Epithelial cell of esophagus (primary cell): ENCODE measurements around the gene SCRN2.

Experiments
- DNase-seq: peaks from one replicate; pipeline ENCODE4 v3.0.0; 2010; ENCODE audit warnings: low read depth
- H3K4me3 ChIP-seq: 2 replicates; pipeline ENCODE4 v1.5.1; 2011; ENCODE audit warnings: mild to moderate bottlenecking, low read length, control low read depth
- CTCF ChIP-seq: IDR thresholded peaks from 2 replicates; pipeline ENCODE4 v1.5.1; 2011; ENCODE audit warnings: low read depth, mild to moderate bottlenecking, low read length, control low read depth, inconsistent platforms; ENCODE audit not compliant: insufficient read depth; ENCODE audit errors: missing control alignments

Gene SCRN2

GRCh38 chr17:47820033-47820789 lies 20.9 kb downstream of the SCRN2 start:
- H3K4me3 ChIP-seq, result no peak overlapping the region
- no peak for TF ChIP-seq CTCF

GRCh38 chr17:47819475-47819874 lies 21.6 kb downstream of the SCRN2 start:
- TF ChIP-seq CTCF, result no peak
- no peak overlapping the region for H3K4me3 ChIP-seq
- no peak for DNase-seq

More at GRCh38 chr17:47820033-47820789, 20.9 kb downstream of the SCRN2 start:
- DNase-seq, result no peak

GRCh38 chr17:47818002-47818695 lies 22.9 kb downstream of the SCRN2 start:
- no peak for DNase-seq
- H3K4me3 ChIP-seq, result no peak overlapping the region
- no peak for TF ChIP-seq CTCF

- TF ChIP-seq CTCF, result no peak
- H3K4me3 ChIP-seq, result no peak overlapping the region
- no peak for DNase-seq
Observed at GRCh38 chr17:47816947-47817346, 24.1 kb downstream of the SCRN2 start.

- no peak for TF ChIP-seq CTCF
- DNase-seq, result no peak
- no peak overlapping the region for H3K4me3 ChIP-seq
Observed at GRCh38 chr17:47816111-47816735, 24.9 kb downstream of the SCRN2 start.

- H3K4me3 ChIP-seq, result no peak overlapping the region
- DNase-seq, result no peak
- TF ChIP-seq CTCF, result no peak
Observed at GRCh38 chr17:47815106-47815918, 25.8 kb downstream of the SCRN2 start.
